ENCODE measurements around the gene CHST11. TPM values are rescaled to one million over a fixed set of nuclear protein-coding genes. Genes with fewer than 3 reads are reported as not detected.

CHST11 gene
- total and polyA plus RNA-seq, 9 of the 15 experiments (the other 6 are each of a cell fraction or from before 2014, with no cell fraction given) = 2.3 to 38.7 (median 15.0) TPM

DNA sequence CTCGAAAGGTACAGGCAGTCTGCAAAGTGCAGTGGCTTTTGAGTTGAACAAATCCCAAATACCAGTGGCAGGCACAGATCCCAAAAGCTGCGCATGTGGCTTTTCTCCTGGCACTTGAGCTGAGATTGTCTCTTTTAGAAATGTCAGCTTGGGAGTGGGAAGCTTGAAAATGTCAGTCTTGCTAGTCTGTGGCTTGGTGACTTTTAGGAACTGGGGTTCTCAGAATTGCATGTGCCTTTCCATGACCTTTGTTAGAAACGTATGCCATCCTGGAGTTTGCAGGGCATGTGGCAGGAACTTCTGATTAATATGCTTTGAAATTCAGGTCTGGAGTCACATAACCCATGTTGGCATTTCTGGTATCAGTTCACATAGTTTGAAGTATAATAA lies 182.1 kb downstream of the CHST11 start (continued):
- TF ChIP-seq, protein P1, sequence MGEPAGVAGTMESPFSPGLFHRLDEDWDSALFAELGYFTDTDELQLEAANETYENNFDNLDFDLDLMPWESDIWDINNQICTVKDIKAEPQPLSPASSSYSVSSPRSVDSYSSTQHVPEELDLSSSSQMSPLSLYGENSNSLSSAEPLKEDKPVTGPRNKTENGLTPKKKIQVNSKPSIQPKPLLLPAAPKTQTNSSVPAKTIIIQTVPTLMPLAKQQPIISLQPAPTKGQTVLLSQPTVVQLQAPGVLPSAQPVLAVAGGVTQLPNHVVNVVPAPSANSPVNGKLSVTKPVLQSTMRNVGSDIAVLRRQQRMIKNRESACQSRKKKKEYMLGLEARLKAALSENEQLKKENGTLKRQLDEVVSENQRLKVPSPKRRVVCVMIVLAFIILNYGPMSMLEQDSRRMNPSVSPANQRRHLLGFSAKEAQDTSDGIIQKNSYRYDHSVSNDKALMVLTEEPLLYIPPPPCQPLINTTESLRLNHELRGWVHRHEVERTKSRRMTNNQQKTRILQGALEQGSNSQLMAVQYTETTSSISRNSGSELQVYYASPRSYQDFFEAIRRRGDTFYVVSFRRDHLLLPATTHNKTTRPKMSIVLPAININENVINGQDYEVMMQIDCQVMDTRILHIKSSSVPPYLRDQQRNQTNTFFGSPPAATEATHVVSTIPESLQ (CRISPR knock-in tag; IDR thresholded peaks at IDR 0.05) = no peak
- no peak for TF ChIP-seq MAFK (IDR thresholded peaks at IDR 0.05; ENCODE audit: low read length)
- no peak for TF ChIP-seq RCOR1 (IDR thresholded peaks at IDR 0.05; ENCODE audit: borderline replicate concordance in 1 of 2, low read depth in 2 of 2, low read length in 2 of 2)

DNA sequence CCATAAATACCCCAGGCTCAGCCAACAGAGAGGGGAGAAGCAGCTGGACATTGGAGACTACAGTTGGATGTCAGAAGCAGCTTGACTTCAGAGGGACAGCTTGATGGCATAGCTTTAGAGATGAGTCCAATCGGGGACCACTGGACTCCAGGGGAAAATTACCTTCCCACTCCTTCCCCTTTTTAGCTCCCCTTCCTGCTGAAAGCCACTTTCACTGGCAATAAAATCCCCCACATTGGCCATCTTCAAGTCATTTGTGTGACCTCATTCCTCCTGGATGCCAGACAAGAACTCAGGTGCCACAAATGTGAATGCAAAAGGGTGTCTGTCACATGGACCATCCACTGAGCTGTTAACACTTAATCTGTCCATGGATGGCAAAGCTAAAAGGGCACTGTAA lies 184.2 kb downstream of the CHST11 start:
- H3K4me2 ChIP-seq (ENCODE audit: insufficient read depth, low read length) = no peak overlapping the region
- peaks cover 6% of the 10 kb centered on the region; the same call in 2 of the 3 replicates for H3K36me3 ChIP-seq (ENCODE audit: control insufficient read depth, insufficient read depth, low read length)
- no CpG with 5 or more reads among the region's 1 CpG for WGBS (ENCODE audit: insufficient coverage, low coverage, missing lambda C conversion rate)
- no peak overlapping the region for H3K4me3 ChIP-seq
- H3K27ac ChIP-seq (ENCODE audit: extremely low read depth, low read depth, low read length) = no peak overlapping the region
- peaks cover 7 to 10% of the 10 kb centered on the region in 2 experiments; a peak in 3 of 5 replicates for H3K4me1 ChIP-seq (replicated peaks in 1 of 2; ENCODE audit: control insufficient read depth in 2 of 2, insufficient read depth in 2 of 2, low read length in 2 of 2)
- no peaks in the 10 kb centered on the region for H3K27me3 ChIP-seq (ENCODE audit: control insufficient read depth in 2 of 2, insufficient read depth in 2 of 2, low read length in 2 of 2)
- ChIA-PET CTCF (ENCODE audit: low intra/inter-chr PET ratio) (no interaction called here), POLR2A (no interaction called here)
- peaks cover 16% of the 10 kb centered on the region; the same call in 2 of the 3 replicates for H3K79me2 ChIP-seq (ENCODE audit: control insufficient read depth, insufficient read depth, low read length)
- H3K9me1 ChIP-seq (ENCODE audit: control insufficient read depth, insufficient read depth, low read length) = no peaks in the 10 kb centered on the region
- FAIRE-seq (no peak), ATAC-seq (no peak), DNase-seq (ENCODE audit: extremely low read depth in 1 of 4, low spot score in 3 of 4) (no peak)
- no peak overlapping the region for H3K9ac ChIP-seq (ENCODE audit: insufficient read depth in 1 of 2, low read depth in 2 of 2, low read length in 2 of 2)
- TF ChIP-seq LARP7 (IDR thresholded peaks at IDR 0.05) (no peak), NFIC (IDR thresholded peaks at IDR 0.05) (no peak), HDAC6 (IDR thresholded peaks at IDR 0.05; ENCODE audit: low read depth, low read length) (no peak), SREBF1 (IDR thresholded peaks at IDR 0.05; ENCODE audit: borderline replicate concordance, low read depth, low read length) (no peak), TRIM28 (IDR thresholded peaks at IDR 0.05) (0 out of 2 replicates have a peak, but pooled peaks have one; percentile 40), ZNF175 (CRISPR knock-in tag; IDR thresholded peaks at IDR 0.05; ENCODE audit: low read depth) (no peak), HSF4 (CRISPR knock-in tag; IDR thresholded peaks at IDR 0.05; ENCODE audit: borderline replicate concordance) (no peak), PTTG1 (tag; IDR thresholded peaks at IDR 0.05; ENCODE audit: low read depth) (no peak)
- TF ChIP-seq, protein P2, sequence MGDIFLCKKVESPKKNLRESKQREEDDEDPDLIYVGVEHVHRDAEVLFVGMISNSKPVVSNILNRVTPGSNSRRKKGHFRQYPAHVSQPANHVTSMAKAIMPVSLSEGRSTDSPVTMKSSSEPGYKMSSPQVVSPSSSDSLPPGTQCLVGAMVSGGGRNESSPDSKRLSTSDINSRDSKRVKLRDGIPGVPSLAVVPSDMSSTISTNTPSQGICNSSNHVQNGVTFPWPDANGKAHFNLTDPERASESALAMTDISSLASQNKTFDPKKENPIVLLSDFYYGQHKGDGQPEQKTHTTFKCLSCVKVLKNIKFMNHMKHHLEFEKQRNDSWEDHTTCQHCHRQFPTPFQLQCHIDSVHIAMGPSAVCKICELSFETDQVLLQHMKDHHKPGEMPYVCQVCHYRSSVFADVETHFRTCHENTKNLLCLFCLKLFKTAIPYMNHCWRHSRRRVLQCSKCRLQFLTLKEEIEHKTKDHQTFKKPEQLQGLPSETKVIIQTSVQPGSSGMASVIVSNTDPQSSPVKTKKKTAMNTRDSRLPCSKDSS (IDR thresholded peaks at IDR 0.05; ENCODE audit: low read depth, partially characterized antibody) = peak; percentile 14
- TF ChIP-seq, protein P3, sequence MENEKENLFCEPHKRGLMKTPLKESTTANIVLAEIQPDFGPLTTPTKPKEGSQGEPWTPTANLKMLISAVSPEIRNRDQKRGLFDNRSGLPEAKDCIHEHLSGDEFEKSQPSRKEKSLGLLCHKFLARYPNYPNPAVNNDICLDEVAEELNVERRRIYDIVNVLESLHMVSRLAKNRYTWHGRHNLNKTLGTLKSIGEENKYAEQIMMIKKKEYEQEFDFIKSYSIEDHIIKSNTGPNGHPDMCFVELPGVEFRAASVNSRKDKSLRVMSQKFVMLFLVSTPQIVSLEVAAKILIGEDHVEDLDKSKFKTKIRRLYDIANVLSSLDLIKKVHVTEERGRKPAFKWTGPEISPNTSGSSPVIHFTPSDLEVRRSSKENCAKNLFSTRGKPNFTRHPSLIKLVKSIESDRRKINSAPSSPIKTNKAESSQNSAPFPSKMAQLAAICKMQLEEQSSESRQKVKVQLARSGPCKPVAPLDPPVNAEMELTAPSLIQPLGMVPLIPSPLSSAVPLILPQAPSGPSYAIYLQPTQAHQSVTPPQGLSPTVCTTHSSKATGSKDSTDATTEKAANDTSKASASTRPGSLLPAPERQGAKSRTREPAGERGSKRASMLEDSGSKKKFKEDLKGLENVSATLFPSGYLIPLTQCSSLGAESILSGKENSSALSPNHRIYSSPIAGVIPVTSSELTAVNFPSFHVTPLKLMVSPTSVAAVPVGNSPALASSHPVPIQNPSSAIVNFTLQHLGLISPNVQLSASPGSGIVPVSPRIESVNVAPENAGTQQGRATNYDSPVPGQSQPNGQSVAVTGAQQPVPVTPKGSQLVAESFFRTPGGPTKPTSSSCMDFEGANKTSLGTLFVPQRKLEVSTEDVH (IDR thresholded peaks at IDR 0.05; ENCODE audit: low read depth, partially characterized antibody) = no peak
- H3K9me3 ChIP-seq (replicated peaks; ENCODE audit: control insufficient read depth, insufficient read depth, low read depth, low read length) = no peaks in the 10 kb centered on the region
- in situ Hi-C loops (cut with MboI) (no loop called here), intact Hi-C loops (cut with micrococcal nuclease) (loop anchor here (5.0 kb wide), 1 partner anchor 64 kb away; no protein-coding TSS in a partner anchor)
- H4K20me1 ChIP-seq (replicated peaks; ENCODE audit: control insufficient read depth, insufficient read depth, low read length) = no peaks in the 10 kb centered on the region
- BruUV-seq (replicated peaks) = no TSS peak
- H2AFZ ChIP-seq (ENCODE audit: low read depth, low read length) = no peak overlapping the region
